GM23338 (cell line): ENCODE data around the gene PRPF4. TPM values are rescaled to one million over a fixed set of nuclear protein-coding genes. Genes with fewer than 3 reads are reported as not detected.

Experiments used
- CREB1 ChIP-seq: fragments of 250-450 bp; sonication (Bioruptor Pico); IDR thresholded peaks from 2 replicates; pipeline ENCODE4 v1.5.0; 2020; ENCODE audit warnings: low read depth, mild to moderate bottlenecking, moderate library complexity
- EZH2 ChIP-seq: fragments of 200-600 bp; sonication (generic); IDR thresholded peaks from one replicate; pipeline ENCODE4 v1.8.0; 2017; ENCODE audit warnings: antibody characterized with exemption, mild to moderate bottlenecking, low read depth; ENCODE audit not compliant: unreplicated experiment
- EZH2phosphoT487 ChIP-seq: fragments of 200-600 bp; sonication (generic); IDR thresholded peaks from one replicate; pipeline ENCODE4 v1.8.1; 2018; ENCODE audit warnings: antibody characterized with exemption; ENCODE audit not compliant: unreplicated experiment
- JUNB ChIP-seq: IDR thresholded peaks from one replicate; pipeline ENCODE4 v1.6.1; 2016; ENCODE audit warnings: antibody characterized with exemption; ENCODE audit not compliant: unreplicated experiment
- NANOG ChIP-seq: IDR thresholded peaks from 2 replicates; pipeline ENCODE4 v1.6.1; 2016; ENCODE audit warnings: antibody characterized with exemption, borderline replicate concordance
- POLR2AphosphoS5 ChIP-seq: IDR thresholded peaks from 2 replicates; pipeline ENCODE4 v1.6.1; 2016; ENCODE audit warnings: antibody characterized with exemption, low read depth
- ZNF114 ChIP-seq: fragments of 250-450 bp; sonication (Bioruptor Pico); IDR thresholded peaks from 2 replicates; pipeline ENCODE4 v1.5.0; 2020; ENCODE audit warnings: mild to moderate bottlenecking, moderate library complexity
- polyA plus RNA-seq: library from polyadenylated mRNA; unstranded; fragments of >200 nt; fragmentation: Nextera tagmentation; extraction: Ambion mirVana; gene quantifications from 2 replicates; pipeline ENCODE4 v1.2.1, GENCODE V29; 2016
- total RNA-seq: library from RNA; depleted of rRNA; stranded (reverse); fragments of >200 nt; shearing (Covaris generic); gene quantifications from 2 replicates; pipeline ENCODE4 v1.2.3, GENCODE V29; 2014
- TF ChIP-seq, protein P1 (sequence below): fragments of 250-450 bp; sonication (Bioruptor Pico); IDR thresholded peaks from 2 replicates; pipeline ENCODE4 v1.5.0; 2020; ENCODE audit warnings: mild to moderate bottlenecking, moderate library complexity
- TF ChIP-seq, protein P2 (sequence below), 2 experiments: fragments of 200-600 bp in 1 of 2; sonication (generic) in 1 of 2; conservative IDR thresholded peaks; 2 replicates each; pipeline versions ENCODE4 v1.5.1 to v1.6.1; 2016 to 2017; ENCODE audit warnings: antibody characterized with exemption in 2 of 2, low read depth in 2 of 2, mild to moderate bottlenecking in 2 of 2, moderate library complexity in 1 of 2

PRPF4 gene
- total and polyA plus RNA-seq, 2 experiments from 2014 or later = 18.7 to 34.6 TPM

DNA sequence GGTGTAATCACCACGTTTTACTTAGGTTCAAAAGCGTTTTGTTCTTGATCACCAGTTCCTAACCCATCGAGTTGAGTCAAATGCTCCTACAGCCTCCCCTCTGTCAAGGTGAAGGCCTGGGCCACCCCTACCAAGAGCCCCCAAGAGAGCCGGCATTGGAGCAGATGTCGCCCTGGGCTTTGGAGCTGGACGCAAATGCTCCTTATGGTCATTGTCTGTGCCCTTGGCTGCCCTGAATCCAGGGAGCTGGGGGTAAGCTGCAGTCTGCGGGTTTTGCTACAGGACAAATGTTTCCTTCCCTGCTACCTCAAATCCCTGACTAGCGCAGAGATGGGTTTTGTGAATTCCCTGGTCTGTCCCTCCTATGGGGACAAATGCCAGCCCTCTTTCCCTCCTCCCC, 22.9 kb downstream of the PRPF4 start (continued):
- TF ChIP-seq, protein P1, sequence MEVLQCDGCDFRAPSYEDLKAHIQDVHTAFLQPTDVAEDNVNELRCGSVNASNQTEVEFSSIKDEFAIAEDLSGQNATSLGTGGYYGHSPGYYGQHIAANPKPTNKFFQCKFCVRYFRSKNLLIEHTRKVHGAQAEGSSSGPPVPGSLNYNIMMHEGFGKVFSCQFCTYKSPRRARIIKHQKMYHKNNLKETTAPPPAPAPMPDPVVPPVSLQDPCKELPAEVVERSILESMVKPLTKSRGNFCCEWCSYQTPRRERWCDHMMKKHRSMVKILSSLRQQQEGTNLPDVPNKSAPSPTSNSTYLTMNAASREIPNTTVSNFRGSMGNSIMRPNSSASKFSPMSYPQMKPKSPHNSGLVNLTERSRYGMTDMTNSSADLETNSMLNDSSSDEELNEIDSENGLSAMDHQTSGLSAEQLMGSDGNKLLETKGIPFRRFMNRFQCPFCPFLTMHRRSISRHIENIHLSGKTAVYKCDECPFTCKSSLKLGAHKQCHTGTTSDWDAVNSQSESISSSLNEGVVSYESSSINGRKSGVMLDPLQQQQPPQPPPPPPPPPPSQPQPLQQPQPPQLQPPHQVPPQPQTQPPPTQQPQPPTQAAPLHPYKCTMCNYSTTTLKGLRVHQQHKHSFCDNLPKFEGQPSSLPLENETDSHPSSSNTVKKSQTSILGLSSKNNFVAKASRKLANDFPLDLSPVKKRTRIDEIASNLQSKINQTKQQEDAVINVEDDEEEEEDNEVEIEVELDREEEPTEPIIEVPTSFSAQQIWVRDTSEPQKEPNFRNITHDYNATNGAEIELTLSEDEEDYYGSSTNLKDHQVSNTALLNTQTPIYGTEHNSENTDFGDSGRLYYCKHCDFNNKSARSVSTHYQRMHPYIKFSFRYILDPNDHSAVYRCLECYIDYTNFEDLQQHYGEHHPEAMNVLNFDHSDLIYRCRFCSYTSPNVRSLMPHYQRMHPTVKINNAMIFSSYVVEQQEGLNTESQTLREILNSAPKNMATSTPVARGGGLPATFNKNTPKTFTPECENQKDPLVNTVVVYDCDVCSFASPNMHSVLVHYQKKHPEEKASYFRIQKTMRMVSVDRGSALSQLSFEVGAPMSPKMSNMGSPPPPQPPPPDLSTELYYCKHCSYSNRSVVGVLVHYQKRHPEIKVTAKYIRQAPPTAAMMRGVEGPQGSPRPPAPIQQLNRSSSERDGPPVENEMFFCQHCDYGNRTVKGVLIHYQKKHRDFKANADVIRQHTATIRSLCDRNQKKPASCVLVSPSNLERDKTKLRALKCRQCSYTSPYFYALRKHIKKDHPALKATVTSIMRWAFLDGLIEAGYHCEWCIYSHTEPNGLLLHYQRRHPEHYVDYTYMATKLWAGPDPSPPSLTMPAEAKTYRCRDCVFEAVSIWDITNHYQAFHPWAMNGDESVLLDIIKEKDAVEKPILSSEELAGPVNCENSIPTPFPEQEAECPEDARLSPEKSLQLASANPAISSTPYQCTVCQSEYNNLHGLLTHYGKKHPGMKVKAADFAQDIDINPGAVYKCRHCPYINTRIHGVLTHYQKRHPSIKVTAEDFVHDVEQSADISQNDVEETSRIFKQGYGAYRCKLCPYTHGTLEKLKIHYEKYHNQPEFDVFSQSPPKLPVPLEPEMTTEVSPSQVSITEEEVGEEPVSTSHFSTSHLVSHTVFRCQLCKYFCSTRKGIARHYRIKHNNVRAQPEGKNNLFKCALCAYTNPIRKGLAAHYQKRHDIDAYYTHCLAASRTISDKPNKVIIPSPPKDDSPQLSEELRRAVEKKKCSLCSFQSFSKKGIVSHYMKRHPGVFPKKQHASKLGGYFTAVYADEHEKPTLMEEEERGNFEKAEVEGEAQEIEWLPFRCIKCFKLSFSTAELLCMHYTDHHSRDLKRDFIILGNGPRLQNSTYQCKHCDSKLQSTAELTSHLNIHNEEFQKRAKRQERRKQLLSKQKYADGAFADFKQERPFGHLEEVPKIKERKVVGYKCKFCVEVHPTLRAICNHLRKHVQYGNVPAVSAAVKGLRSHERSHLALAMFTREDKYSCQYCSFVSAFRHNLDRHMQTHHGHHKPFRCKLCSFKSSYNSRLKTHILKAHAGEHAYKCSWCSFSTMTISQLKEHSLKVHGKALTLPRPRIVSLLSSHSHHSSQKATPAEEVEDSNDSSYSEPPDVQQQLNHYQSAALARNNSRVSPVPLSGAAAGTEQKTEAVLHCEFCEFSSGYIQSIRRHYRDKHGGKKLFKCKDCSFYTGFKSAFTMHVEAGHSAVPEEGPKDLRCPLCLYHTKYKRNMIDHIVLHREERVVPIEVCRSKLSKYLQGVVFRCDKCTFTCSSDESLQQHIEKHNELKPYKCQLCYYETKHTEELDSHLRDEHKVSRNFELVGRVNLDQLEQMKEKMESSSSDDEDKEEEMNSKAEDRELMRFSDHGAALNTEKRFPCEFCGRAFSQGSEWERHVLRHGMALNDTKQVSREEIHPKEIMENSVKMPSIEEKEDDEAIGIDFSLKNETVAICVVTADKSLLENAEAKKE (CRISPR knock-in tag) = no peak
- TF ChIP-seq NANOG (no peak), EZH2 (no peak), CREB1 (no peak), EZH2phosphoT487 (no peak), JUNB (no peak), POLR2AphosphoS5 (no peak), ZNF114 (CRISPR knock-in tag) (no peak)
- TF ChIP-seq, protein P2, sequence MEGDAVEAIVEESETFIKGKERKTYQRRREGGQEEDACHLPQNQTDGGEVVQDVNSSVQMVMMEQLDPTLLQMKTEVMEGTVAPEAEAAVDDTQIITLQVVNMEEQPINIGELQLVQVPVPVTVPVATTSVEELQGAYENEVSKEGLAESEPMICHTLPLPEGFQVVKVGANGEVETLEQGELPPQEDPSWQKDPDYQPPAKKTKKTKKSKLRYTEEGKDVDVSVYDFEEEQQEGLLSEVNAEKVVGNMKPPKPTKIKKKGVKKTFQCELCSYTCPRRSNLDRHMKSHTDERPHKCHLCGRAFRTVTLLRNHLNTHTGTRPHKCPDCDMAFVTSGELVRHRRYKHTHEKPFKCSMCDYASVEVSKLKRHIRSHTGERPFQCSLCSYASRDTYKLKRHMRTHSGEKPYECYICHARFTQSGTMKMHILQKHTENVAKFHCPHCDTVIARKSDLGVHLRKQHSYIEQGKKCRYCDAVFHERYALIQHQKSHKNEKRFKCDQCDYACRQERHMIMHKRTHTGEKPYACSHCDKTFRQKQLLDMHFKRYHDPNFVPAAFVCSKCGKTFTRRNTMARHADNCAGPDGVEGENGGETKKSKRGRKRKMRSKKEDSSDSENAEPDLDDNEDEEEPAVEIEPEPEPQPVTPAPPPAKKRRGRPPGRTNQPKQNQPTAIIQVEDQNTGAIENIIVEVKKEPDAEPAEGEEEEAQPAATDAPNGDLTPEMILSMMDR (conservative IDR thresholded peaks at IDR 0.05; ENCODE audit: low read depth in 2 of 2) = no peak
